GM20431 (cell line): ENCODE measurements around the gene AMH.

Experiments used
- in situ Hi-C: fragments of 300-500 bp; cut with MseI, MboI; formaldehyde crosslinking; loops from one replicate; pipeline ENCODE4 v1.15.0; 2020; ENCODE audit warnings: low sequenced_read_pairs; ENCODE audit not compliant: unreplicated experiment

The AMH gene

DNA sequence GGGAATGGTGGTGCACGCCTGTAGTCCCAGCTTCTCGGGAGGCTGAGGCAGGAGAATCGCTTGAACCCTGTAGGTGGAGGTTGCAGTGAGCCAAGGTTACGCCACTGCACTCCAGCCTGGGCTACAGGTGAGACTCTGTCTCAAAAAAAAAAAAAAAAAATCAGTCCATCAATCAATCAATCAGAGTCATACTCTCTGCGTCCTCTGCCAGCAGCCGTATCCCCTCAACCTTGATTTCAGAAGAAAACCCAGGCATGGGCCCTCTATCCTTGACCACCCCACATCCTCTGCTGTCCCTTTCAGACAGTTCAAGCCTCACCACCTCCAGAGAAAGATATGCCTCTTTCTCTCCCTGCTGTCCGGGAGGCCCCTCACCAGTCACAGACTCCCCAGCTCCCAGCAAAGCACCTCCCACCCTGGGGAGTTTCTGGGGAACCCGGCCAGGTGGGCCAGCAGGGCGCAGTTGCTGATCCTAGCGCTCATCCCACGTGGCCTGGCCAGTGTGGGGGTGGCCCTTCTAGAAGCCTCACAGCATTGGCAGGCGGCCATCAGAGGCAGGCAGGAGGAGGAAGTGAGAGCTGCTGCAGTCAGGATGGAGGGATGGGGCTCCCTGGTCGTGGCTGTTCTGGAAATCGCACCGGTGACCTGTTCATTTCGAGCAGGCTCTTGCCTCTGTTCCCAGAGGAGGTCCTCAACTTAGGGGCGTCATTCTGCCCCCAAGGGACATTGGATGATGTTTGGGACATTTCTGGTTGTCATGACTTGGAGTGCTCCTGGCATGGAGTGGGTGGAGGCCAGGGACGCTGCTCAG is 17.3 kb downstream of the AMH start:
- in situ Hi-C loops = no loop called here

DNA sequence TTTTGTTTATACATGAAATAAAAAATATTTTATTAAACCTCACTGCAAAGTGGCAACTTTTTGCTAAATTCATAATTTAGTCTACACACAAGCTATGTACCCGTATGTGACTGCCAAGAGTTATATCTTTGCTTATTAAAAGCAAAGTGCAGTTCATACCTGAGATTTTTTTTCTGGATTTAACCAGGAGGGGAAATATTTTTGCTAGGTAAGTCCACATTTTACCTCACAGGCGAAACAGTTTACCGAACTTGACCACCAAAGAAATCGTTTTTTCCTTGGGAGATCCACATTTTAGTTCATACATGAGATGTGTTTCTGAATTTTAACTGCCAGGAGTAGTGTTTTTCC is 19.3 kb downstream of the AMH start:
- in situ Hi-C loops = no loop called here

DNA sequence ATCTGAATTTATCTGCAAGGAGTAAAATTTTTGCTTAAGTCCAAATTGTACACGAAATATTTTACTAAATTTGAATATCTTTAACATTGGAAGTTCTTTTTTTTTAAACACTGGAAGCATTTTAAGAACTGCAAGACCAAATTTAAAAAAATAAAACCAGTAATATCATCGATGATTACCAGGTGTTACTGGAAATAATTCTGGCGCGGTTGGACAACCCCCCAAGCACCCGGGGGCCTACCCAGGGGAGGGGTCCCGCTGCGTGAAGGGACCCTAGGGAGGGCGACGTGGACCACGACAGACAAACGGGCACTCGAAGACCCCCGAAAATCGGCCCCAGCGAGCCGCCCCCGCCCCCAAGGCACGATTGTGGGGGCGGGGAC is 19.7 kb downstream of the AMH start:
- in situ Hi-C loops = no loop called here

DNA sequence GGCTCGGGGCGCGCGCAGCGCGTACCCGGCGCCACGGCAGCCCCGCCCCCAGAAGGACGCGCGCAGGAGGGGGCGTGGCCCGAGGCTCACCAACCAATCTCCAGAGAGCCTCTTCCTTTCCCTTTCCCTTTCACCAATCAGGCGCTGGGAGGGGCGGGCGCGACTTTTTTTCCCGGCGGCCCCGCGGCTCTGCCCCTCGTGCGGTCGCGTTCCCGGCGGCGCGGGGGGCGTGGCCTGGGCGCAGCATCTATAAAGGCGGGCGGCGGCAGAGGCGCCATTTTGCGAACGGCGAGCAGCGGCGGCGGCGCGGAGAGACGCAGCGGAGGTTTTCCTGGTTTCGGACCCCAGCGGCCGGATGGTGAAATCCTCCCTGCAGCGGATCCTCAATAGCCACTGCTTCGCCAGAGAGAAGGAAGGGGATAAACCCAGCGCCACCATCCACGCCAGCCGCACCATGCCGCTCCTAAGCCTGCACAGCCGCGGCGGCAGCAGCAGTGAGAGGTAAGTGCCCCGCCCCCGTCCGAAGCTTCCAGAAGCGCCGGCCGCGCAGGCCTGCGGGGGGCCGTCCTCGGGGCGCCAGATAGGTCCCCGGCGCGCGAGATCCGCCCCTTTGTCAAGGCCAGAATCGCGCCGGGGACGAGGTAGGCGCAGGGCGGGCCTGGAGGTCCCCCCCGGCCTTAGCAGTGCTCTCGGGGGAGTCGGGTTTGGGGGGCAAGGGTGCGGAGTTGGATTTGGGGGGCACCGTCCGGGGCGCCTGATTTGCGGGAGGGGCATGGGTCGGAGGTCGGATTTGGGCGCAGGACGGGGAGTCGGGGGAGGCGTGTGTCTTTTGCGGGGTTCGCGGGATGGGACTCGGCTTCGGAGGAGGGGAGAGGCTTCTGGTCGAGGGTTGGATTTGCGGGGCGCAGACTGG is 20.4 kb downstream of the AMH start:
- in situ Hi-C loops = no loop called here

DNA sequence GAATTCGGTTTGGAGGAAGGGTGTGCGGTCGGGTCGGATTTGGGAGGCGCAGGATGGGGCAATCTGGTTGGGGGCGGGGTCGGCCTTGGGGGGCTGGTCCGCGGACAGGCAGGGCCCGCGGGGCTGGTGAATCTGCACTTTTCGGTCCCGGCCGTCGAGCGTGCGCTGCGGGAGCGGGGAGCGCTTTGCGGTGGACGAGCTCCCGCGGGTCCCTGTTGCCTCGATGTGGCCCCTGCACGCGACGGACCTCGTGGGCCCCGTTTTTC is 21.0 kb downstream of the AMH start:
- in situ Hi-C loops = no loop called here

DNA sequence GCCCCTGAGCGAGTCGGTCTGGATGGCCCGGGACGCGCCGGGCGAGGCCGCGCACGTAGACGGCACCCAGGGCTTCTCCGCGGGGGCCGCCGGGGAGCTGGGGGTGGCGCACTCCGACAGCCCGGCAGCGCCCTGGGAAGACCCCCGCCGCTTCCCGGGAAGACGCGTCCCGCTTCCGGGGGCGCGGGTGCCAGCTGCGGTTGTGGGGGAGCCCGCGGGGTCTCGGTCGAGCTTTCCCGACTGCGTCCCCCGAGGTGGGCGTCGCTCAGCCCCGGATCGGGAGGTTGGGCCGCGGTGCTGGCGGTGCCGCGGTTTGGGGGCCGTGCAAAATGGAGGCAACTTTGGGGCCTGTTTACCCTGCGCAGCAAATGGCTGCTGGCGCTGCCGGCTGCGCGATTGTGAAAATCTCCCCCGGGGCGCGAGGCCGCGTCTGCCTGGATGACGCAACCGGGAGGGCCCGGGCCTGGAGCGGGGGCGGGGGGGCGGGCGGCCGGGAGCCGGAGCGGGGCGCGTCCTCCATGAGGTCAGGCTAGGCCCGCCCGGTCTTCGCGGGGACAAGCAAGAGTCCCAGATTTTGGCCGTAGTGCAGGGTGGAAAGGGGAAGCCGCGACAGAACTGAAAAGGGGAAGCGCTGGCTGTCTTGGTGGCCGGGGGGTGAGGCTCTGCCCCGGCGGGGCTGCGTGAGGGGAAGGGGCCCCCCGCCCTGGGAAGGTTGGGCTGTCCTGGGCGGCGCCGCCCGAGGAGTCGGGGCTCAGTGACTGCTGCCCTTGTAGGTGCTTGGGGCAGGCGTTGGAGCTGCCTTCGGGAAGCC is 21.5 kb downstream of the AMH start:
- in situ Hi-C loops = no loop called here

DNA sequence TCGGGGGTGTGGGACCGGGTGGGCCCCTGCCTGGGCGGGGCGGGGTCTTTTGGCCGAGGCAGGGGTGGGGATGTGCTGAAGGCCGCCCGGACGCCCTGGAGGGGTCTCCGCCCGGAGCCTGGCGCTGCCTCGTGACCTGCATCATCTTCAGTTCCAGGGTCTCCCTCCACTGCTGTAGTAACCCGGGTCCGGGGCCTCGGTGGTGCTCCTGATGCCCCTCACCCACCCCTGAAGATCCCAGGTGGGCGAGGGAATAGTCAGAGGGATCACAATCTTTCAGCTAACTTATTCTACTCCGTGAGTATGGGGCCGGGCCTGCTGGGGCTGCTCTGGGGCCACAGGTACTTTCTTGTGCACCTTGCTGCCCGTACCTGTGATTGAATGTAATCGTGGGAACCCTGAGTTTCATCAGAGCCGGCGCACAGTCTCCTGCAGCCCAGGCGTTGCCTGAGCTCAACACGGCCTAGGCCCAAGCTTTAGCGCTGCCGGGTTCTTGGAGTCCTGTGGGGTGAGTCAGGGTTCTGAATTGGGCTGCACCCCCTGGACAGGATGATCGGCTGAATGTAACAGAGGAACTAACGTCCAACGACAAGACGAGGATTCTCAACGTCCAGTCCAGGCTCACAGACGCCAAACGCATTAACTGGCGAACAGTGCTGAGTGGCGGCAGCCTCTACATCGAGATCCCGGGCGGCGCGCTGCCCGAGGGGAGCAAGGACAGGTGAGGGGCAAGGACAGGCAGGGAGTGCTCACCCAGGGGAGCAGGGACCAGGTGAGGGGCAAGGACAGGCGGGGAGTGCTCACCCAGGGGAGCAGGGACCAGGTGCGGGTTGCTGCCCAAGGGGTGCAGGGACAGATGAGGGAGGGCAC is 22.3 kb downstream of the AMH start:
- in situ Hi-C loops = no loop called here

DNA sequence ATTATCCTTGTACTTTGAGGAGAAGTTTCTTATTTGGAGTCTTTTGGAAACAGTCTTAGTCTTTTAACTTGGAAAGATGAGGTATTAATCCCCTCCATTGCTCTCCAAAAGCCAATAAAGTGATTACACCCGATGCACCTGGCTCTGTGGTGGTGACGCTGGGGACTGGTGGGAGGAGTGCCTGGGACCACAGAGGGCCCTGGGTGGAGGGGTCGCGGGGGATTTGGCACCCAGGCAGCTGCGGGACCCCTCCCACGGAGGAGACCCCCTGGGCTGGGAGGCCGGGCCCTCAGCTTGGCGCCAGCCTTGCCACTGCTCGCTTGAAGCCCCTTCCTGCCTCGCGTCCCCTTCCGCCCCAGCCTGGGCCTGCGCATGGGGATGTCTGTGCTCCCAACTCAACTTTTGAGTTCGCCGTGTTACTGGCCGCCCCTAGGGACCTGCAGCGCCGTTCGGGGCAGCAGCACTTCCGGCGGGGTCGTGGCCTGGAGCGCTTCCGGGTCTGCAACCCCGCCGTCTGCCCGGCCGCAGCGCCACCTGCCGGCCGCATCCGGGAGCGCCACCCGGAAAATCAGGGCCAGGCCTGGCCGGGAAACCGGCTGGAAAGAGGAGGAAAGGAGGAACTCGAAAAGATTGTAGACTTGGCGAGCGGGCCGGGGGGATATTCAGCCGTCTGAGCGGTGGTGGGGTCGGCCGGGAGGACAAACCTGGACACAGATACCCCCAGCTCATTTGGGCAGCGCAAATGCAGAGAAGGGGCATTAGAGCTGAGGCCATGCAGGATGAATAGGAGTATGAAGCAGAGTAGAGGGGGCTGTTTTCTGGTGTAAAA is 24.4 kb downstream of the AMH start:
- in situ Hi-C loops = no loop called here

DNA sequence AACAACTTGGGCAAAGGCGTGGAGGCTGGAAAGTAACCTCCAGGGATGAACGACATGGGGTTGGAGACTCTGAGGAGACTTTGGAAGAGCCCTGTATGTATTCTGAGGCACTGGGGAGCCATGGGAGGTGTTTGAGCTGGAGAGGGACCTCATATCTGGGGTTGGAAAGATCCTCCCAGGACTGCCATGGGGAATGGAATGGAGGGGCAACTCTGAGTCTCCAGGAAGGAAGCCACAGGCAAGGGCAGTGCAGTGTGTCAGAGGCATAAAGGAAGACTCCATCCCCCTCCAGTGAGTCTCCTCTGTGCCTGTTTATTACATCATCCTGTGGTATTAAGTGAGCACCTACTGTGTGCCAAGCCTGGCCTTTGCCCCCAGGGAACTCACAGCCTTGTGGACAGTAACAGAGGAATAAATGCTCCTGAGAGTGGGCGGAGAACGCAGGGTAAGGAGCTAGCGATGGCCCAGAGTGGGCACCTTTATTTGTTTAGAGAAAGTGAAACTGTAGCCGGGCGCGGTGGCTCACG is 25.1 kb downstream of the AMH start:
- in situ Hi-C loops = no loop called here

DNA sequence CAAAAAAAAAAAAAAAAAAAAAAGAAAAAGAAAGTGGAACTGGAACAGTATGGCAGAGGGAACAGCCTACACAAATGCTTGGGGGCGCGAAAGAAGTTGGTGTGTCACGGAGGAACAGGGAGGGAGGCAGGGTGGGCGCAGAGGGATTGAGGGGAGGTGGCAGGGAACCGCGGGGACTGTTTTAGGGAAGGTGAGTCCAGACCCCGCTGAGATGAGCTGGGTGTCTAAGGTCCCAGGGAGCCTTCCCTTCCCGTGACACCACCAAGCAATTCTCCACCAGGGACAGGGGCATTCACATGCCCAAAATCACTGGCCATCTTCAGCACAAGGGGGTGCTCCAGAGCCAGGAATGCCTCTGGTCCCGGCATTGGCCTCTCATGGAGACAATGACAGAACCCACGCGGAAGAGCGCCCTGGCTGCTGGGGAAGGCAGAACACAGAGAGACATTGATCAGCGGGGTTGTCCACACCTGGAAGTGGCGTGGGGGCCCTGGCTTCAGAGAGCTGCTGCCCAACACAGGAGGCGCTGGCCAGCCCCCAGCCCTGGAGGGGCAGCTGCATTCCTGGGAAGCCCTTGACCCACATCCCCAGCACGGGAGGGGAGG is 25.9 kb downstream of the AMH start:
- in situ Hi-C loops = no loop called here

DNA sequence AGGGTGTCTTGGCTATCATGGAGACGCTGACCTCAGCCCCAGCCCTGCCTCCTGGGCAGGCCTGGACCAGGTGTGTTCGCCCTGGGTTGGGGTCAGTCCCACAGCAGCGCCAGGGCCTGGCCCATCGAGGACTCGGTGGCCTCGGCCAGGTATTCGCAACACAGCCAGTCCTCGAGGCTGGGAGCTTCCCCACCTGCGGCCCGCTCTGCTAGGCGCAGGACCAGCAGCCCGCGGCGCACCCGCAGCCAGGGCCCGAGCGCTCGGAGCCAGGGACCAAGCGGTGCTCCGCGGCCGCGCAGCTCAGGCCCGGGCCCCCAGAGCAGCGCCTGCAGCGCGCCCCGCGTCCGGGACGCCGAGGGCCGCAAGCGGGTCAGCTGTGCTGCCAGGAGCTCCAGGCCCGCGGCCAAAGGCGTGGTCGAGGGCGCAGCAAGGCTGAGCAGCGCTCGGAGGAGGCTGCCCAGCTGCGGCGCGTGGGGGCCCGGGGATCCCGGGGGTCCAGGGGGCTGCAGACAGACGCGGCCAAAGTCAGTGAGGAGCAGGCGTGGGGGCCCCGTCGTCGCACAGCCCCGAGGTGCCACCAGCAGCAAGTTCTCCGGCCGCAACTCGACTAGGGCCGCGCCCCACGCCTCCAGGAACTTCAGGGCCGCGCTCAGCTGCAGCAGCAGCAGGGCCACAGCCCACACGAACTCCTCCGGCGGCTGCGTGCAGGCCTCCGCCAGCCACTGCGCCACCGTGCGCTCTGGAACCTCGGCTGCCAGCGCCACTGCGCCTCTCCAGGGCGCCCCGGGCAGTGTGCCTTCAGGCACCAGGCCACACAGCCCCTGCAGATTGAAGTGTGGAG is 26.7 kb downstream of the AMH start:
- in situ Hi-C loops = no loop called here

DNA sequence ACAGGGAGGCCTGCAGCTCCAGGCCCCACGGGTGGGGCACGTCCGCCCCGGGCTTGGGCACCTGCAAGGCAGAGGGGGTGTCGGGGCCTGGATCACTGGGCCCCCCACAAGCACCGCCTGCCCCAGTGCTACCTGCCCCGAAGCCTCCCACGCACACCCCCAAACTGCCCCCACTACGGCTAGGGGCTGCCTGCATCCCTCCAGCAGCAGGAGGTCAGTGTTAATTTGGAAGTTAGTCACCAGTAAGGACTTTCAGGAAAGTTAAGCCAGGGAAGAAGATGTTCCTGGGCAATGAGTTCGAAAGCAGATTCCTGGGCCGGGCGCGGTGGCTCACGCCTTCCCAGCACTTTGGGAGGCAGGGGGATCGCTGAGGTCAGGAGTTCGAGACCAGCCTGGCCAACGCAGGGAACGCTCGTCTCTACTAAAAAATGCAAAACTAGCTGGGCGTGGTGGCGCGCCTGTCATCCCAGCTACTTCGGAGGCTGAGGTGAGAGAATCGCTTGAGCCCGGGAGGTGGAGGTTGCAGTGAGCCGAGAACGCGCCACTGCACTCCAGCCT is 27.4 kb downstream of the AMH start:
- in situ Hi-C loops = no loop called here

DNA sequence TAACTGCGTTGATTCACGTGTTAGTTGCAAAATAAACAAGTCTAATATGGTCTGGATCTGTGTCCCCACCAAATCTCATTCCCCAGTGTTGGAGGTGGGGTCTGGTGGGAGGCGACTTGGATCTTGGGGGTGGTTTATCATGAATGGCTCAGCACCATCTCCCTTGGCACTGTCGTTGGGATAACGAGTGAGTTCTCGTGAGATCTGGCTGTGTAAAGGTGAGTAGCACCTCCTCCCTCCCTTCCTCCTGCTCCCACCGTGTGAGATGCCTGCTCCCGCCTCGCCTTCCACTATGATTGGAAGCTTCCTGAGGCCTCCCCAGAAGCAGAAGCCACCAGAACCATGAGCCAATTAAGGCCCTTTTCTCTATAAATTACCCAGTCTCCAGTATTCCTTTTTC is 28.0 kb downstream of the AMH start:
- in situ Hi-C loops = no loop called here

DNA sequence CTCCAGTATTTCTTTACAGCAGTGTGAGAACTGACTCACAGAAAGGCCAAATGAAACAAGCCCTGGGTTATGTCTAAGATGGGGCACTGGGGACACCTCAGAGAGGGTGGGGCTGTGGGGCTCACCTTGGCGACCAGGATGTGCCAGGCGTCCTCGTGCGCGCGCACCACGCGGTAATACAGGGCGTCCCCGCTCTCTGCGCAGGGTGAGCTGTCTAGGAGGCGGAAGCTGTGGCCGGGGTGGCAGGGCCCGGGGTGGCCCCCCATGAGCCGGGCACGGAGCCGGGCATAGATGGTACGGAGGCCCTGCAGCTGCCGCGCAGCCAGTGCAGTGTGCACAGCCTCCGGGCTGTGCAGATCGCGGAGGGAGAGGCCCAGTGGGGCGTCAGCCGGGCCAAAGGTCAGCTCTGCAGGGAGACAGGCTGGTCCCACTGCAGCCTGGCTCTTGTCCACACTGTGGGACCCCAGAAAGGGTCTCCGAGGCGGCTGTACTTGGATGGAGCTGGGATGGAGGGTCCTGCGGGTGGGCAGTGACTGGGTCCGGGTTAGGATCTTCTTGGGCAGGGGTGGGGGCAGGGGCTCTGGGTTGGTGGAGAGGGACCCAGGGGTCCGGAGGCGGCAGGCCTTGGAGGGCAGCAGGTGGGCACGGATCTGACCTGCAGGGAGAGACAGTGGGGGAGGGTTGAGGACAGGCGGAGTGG is 29.5 kb downstream of the AMH start:
- in situ Hi-C loops = no loop called here

DNA sequence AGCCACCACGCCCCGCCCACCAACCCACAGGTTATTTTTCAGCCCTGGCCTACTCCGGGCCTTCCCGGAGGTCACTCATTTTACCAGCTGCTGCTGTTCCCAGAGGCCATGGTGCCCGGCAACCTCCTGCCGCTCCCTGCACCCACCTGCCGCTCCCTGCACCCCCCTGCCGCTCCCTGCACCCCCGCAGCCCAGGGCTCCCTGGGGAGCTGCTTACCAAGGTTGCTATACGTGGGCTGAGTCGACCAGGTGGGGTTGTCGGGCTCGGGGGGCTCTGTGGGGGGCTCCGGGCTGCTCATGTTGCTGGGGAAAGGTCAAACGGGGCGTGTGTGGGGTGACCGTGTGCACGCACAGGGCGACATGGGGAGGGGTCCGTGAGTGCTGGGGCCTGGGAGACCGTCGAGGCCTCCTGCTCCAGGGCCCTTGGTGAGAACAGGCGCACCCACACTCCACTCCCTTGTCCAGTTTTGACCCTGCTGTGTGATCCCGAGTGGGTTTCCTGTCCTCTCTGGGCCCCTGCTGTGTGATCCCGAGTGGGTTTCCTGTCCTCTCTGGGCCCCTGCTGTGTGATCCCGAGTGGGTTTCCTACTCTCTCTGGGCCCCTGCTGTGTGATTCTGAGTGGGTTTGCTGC is 31.6 kb downstream of the AMH start:
- in situ Hi-C loops = no loop called here
